ENCODE data around the gene SERPINB2. TPM values are rescaled to one million over a fixed set of nuclear protein-coding genes. Genes with fewer than 3 reads are reported as not detected.

Gene SERPINB2
- total RNA-seq (2014; rRNA removed; shearing (Covaris generic)), result 100 and 108 TPM in 2 replicates
- 47.2 and 63.1 TPM in 2 replicates for polyA plus RNA-seq (2014; cell fraction: nucleus; rRNA removed)

- peak; percentile 54 for DNase-seq (ENCODE audit: extremely low read depth, low read depth)
Observed at GRCh38 chr18:63887424-63887823, at the start of gene SERPINB2. SERPINB2 (plus strand) TSS chr18:63887705; CDS start chr18:63891445, 3,740 bp downstream.

- DNase-seq (ENCODE audit: extremely low read depth, low read depth), result no peak
Observed at GRCh38 chr18:63843008-63843407, 44.5 kb upstream of the SERPINB2 start.

- DNase-seq (ENCODE audit: extremely low read depth, low read depth), result peak; percentile 43
Observed at GRCh38 chr18:63844254-63844653, 43.3 kb upstream of the SERPINB2 start.

- DNase-seq (ENCODE audit: extremely low read depth, low read depth), result peak; percentile 69
Observed at GRCh38 chr18:63848159-63848558, 39.3 kb upstream of the SERPINB2 start.

GRCh38 chr18:63850020-63850419 is 37.5 kb upstream of the SERPINB2 start:
- peak; percentile 79 for DNase-seq (ENCODE audit: extremely low read depth, low read depth)

GRCh38 chr18:63850636-63851035 is 36.9 kb upstream of the SERPINB2 start:
- no peak for DNase-seq (ENCODE audit: extremely low read depth, low read depth)

GRCh38 chr18:63858456-63858855 is 29.0 kb upstream of the SERPINB2 start:
- no peak for DNase-seq (ENCODE audit: extremely low read depth, low read depth)

GRCh38 chr18:63859781-63860475 is 27.6 kb upstream of the SERPINB2 start:
- no peak for DNase-seq (ENCODE audit: extremely low read depth, low read depth)

- no peak for DNase-seq (ENCODE audit: extremely low read depth, low read depth)
Observed at GRCh38 chr18:63860531-63860930, 27.0 kb upstream of the SERPINB2 start.

- no peak for DNase-seq (ENCODE audit: extremely low read depth, low read depth)
Observed at GRCh38 chr18:63867368-63868125, 20.0 kb upstream of the SERPINB2 start.

GRCh38 chr18:63868546-63868945 is 19.0 kb upstream of the SERPINB2 start:
- DNase-seq (ENCODE audit: extremely low read depth, low read depth), result no peak

GRCh38 chr18:63869374-63869773 is 18.1 kb upstream of the SERPINB2 start:
- DNase-seq (ENCODE audit: extremely low read depth, low read depth), result no peak

- DNase-seq (ENCODE audit: extremely low read depth, low read depth), result no peak
Observed at GRCh38 chr18:63869851-63870250, 17.7 kb upstream of the SERPINB2 start.

GRCh38 chr18:63871836-63872235 is 15.7 kb upstream of the SERPINB2 start:
- no peak for DNase-seq (ENCODE audit: extremely low read depth, low read depth)

GRCh38 chr18:63872586-63872985 is 14.9 kb upstream of the SERPINB2 start:
- DNase-seq (ENCODE audit: extremely low read depth, low read depth), result no peak

GRCh38 chr18:63878343-63878742 is 9.2 kb upstream of the SERPINB2 start:
- DNase-seq (ENCODE audit: extremely low read depth, low read depth), result peak; percentile 54

GRCh38 chr18:63878925-63879324 is 8.6 kb upstream of the SERPINB2 start:
- DNase-seq (ENCODE audit: extremely low read depth, low read depth), result no peak

- peak; percentile 47 for DNase-seq (ENCODE audit: extremely low read depth, low read depth)
Observed at GRCh38 chr18:63879709-63880108, 7.8 kb upstream of the SERPINB2 start.

- no peak for DNase-seq (ENCODE audit: extremely low read depth, low read depth)
Observed at GRCh38 chr18:63881851-63882250, 5.7 kb upstream of the SERPINB2 start.

GRCh38 chr18:63882333-63883141 is 5.0 kb upstream of the SERPINB2 start:
- peak; percentile 80 for DNase-seq (ENCODE audit: extremely low read depth, low read depth)

GRCh38 chr18:63883617-63884016 is 3.9 kb upstream of the SERPINB2 start:
- DNase-seq (ENCODE audit: extremely low read depth, low read depth), result no peak
